SK-N-MC (cell line): ENCODE data around the gene DNAJC7.
A peak's percentile ranks its signal among the peaks of the same experiment; 100 is the strongest.
"Not testable (repeated sequence)": the region's sequence is repeated elsewhere in the genome, so short reads cannot be mapped to it uniquely, and the experiment has no call there.

ENCODE experiments used
- DNase-seq: peaks from one replicate; pipeline ENCODE4 v3.0.0-alpha.2; 2011; ENCODE audit warnings: low read depth, low spot score
- H3K27ac ChIP-seq: fragments of 200-600 bp; sonication (generic); 2 replicates; pipeline ENCODE4 v1.5.1; 2016; ENCODE audit warnings: mixed run types
- H3K36me3 ChIP-seq: fragments of 200-600 bp; sonication (generic); 2 replicates; pipeline ENCODE4 v1.6.1; 2017; ENCODE audit warnings: antibody characterized with exemption, low read length, mixed read lengths; ENCODE audit not compliant: insufficient read depth
- H3K4me3 ChIP-seq: fragments of 200-600 bp; sonication (generic); 2 replicates; pipeline ENCODE4 v1.5.1; 2016
- H3K9ac ChIP-seq: fragments of 200-600 bp; sonication (generic); 2 replicates; pipeline ENCODE4 v1.8.0; 2017; ENCODE audit warnings: mixed run types, mixed read lengths; ENCODE audit not compliant: insufficient read length
- H3K9me3 ChIP-seq: fragments of 200-600 bp; sonication (generic); 2 replicates; pipeline ENCODE4 v1.6.1; 2017; ENCODE audit warnings: low read depth, mild to moderate bottlenecking, antibody characterized with exemption, low read length, moderate library complexity, mixed read lengths
- EZH2 ChIP-seq: fragments of 200-600 bp; sonication (generic); IDR thresholded peaks from one replicate; pipeline ENCODE4 v1.6.1; 2017; ENCODE audit warnings: antibody characterized with exemption
- FOXP2 ChIP-seq: optimal IDR thresholded peaks from 2 replicates; pipeline ENCODE3; 2011; ENCODE audit warnings: mild to moderate bottlenecking, moderate library complexity; ENCODE audit not compliant: insufficient read depth; ENCODE audit errors: extremely low read length, control extremely low read depth
- POLR2AphosphoS5 ChIP-seq: IDR thresholded peaks from 2 replicates; pipeline ENCODE4 v1.6.1; 2012; ENCODE audit warnings: mild to moderate bottlenecking, low read depth, low read length, borderline replicate concordance

Gene DNAJC7

GRCh38 chr17:42019509-42020404, 2.5 kb upstream of the DNAJC7 start, which contains the start of gene NKIRAS2:
NKIRAS2 (plus strand) TSS chr17:42020090; CDS start chr17:42021578, 1,488 bp downstream.
- Histone ChIP-seq H3K9ac (peak within 1 kb of the TSS; percentile 98), H3K9me3 (no peaks in the 10 kb centered on the region), H3K27ac (peak within 1 kb of the TSS; percentile 65), H3K36me3 (peaks cover 24% of the 10 kb centered on the region; the same call in 1 of the 2 replicates), H3K4me3 (peak within 1 kb of the TSS; percentile 93)
- no peak for TF ChIP-seq EZH2
- TF ChIP-seq POLR2AphosphoS5: peak; percentile 85
- peak; percentile 18 for TF ChIP-seq FOXP2
- no peak for DNase-seq

- H3K9ac ChIP-seq: no peak overlapping the region
- TF ChIP-seq FOXP2 (no peak), EZH2 (no peak), POLR2AphosphoS5 (no peak)
Observed at GRCh38 chr17:42018988-42019387, 1.7 kb upstream of the DNAJC7 start.

GRCh38 chr17:42018339-42018738, 1.1 kb upstream of the DNAJC7 start:
- H3K27ac ChIP-seq: peak overlapping the region; percentile 93; the same call in 1 of the 2 replicates
- no peak for DNase-seq
- H3K9ac ChIP-seq: peak overlapping the region; percentile 95
- no peak for TF ChIP-seq FOXP2
- no peaks in the 10 kb centered on the region for H3K9me3 ChIP-seq
- H3K4me3 ChIP-seq: peak overlapping the region; percentile 92
- H3K36me3 ChIP-seq: peaks cover 12% of the 10 kb centered on the region; the same call in 1 of the 2 replicates

More at GRCh38 chr17:42018988-42019387, 1.7 kb upstream of the DNAJC7 start:
- peaks cover 18% of the 10 kb centered on the region; the same call in 1 of the 2 replicates for H3K36me3 ChIP-seq
- H3K9me3 ChIP-seq: no peaks in the 10 kb centered on the region
- DNase-seq: no peak
- H3K4me3 ChIP-seq: no peak overlapping the region
- H3K27ac ChIP-seq: no peak overlapping the region

- no peak for DNase-seq
- H3K4me3 ChIP-seq: peak overlapping the region; percentile 92
- H3K36me3 ChIP-seq: peaks cover 14% of the 10 kb centered on the region; the same call in 1 of the 2 replicates
- no peaks in the 10 kb centered on the region for H3K9me3 ChIP-seq
- H3K9ac ChIP-seq: peak overlapping the region; percentile 95
- TF ChIP-seq FOXP2 (no peak), EZH2 (no peak), POLR2AphosphoS5 (no peak)
- H3K27ac ChIP-seq: peak overlapping the region; percentile 93
Observed at GRCh38 chr17:42017866-42018200, 594 bp upstream of the DNAJC7 start.

- no peaks in the 10 kb centered on the region for H3K9me3 ChIP-seq
- peak overlapping the region; percentile 93 for H3K27ac ChIP-seq
- DNase-seq: no peak
- TF ChIP-seq FOXP2 (no peak), POLR2AphosphoS5 (no peak), EZH2 (no peak)
- H3K4me3 ChIP-seq: peak overlapping the region; percentile 92
- H3K36me3 ChIP-seq: peaks cover 13% of the 10 kb centered on the region
- peak overlapping the region; percentile 95 for H3K9ac ChIP-seq
Observed at GRCh38 chr17:42016411-42016831, 818 bp downstream of the DNAJC7 start.

- not testable (repeated sequence) for H3K9ac ChIP-seq, H3K9me3 ChIP-seq, H3K4me3 ChIP-seq, DNase-seq
- Histone ChIP-seq H3K36me3 (peaks cover 27% of the 10 kb centered on the region), H3K27ac (0 out of 2 replicates have a peak overlapping the region, but pooled peaks have one; percentile 53)
Observed at GRCh38 chr17:42013740-42014139, 3.5 kb downstream of the DNAJC7 start.

GRCh38 chr17:42012363-42012762, 4.9 kb downstream of the DNAJC7 start:
- not testable (repeated sequence) for H3K27ac ChIP-seq

GRCh38 chr17:42010898-42011516, 6.2 kb downstream of the DNAJC7 start:
- Histone ChIP-seq H3K27ac (peak overlapping the region; percentile 61; the same call in 1 of the 2 replicates), H3K9me3 (no peaks in the 10 kb centered on the region), H3K9ac (no peak overlapping the region), H3K4me3 (no peak overlapping the region), H3K36me3 (peaks cover 31% of the 10 kb centered on the region)
- TF ChIP-seq POLR2AphosphoS5: no peak
- TF ChIP-seq FOXP2: no peak
- TF ChIP-seq EZH2: no peak
- no peak for DNase-seq

More at GRCh38 chr17:42012363-42012762, 4.9 kb downstream of the DNAJC7 start:
- H3K9me3 ChIP-seq, H3K9ac ChIP-seq, H3K4me3 ChIP-seq, DNase-seq: not testable (repeated sequence)
- peaks cover 29% of the 10 kb centered on the region for H3K36me3 ChIP-seq

- H3K4me3 ChIP-seq, H3K27ac ChIP-seq, H3K9ac ChIP-seq, H3K9me3 ChIP-seq, DNase-seq: not testable (repeated sequence)
- peaks cover 31% of the 10 kb centered on the region for H3K36me3 ChIP-seq
Observed at GRCh38 chr17:42010266-42010680, 7.0 kb downstream of the DNAJC7 start.
